Endometrial microvascular endothelial cells (primary cell): ENCODE measurements around the gene GRM8. TPM values are rescaled to one million over a fixed set of nuclear protein-coding genes. Genes with fewer than 3 reads are reported as not detected.

Experiments used
- in situ Hi-C: cut with HindIII; loops from 2 replicates; pipeline ENCODE4 v1.10.0; 2017; ENCODE audit warnings: low sequenced_read_pairs, low pct_unique_long_range_greater_than_20kb; ENCODE audit errors: inconsistent ontology term
- total RNA-seq: library from RNA; depleted of rRNA; stranded (reverse); fragments of >200 nt; gene quantifications from one replicate; pipeline ENCODE4 v1.2.3, GENCODE V29; 2015; ENCODE audit errors: inconsistent ontology term

GRM8 gene
- total RNA-seq, 1 donor from 2014 or later, result not detected

- in situ Hi-C loops, result no loop called here
Observed at GRCh38 chr7:127057918-127058317, 194.8 kb downstream of the GRM8 start.

- in situ Hi-C loops, result no loop called here
Observed at GRCh38 chr7:127056202-127056601, 196.5 kb downstream of the GRM8 start.

DNA sequence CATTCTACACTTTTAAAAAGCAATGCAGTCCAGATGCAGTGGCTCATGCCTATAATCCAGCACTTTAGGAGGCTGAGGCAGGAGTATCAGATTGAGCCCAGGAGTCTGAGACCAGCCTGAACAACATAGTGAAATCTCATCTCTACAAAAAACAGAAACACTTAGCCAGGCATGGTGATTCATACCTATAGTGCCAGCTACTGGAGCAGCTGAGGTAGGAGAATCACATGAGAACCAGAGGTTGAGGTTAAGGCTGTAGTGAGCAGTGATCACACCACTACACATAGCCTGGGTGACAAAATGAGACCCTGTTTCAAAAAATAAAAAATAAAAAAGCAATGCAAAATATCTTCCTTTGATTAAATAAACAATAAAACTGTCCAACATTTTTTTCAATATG lies 205.2 kb downstream of the GRM8 start:
- in situ Hi-C loops, result no loop called here

- in situ Hi-C loops, result no loop called here
Observed at GRCh38 chr7:127041689-127042452, 210.9 kb downstream of the GRM8 start.

DNA sequence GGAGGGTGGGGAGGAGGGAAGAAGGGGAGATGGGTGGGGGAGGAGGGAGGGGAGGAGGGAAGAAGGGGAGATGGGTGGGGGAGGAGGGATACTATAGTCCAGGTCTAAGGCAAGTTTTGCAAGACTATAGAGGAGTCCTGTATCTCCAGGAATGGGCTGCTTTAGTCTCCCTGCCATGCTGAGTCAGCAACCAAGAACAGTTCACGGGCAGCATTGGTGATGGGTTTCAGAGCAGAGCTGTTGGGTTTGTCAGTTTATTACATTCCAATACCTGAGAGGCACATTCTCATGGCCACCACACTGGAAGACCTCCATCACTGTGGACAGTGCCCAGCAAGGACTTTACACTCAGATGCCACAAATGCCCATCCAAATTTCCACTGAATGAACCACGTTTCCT lies 212.7 kb downstream of the GRM8 start:
- in situ Hi-C loops, result no loop called here

DNA sequence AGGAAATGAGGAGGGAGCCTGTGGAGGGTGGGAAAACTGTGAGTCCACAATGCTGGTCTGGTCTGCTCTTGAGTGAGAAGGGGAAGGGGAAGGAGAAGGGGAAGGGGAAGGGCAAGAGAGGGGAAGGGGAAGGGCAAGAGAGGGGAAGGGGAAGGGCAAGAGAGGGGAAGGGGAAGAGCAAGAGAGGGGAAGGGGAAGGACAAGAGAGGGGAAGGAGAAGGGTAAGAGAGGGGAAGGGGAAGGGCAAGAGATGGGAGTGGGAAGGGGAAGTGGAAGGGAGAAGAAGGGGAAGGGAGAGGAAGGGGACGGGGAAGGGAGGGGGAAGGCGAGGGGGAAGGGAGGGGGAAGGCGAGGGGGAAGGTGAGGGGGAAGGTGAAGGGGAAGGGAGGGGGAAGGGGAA lies 213.2 kb downstream of the GRM8 start:
- in situ Hi-C loops, result no loop called here

DNA sequence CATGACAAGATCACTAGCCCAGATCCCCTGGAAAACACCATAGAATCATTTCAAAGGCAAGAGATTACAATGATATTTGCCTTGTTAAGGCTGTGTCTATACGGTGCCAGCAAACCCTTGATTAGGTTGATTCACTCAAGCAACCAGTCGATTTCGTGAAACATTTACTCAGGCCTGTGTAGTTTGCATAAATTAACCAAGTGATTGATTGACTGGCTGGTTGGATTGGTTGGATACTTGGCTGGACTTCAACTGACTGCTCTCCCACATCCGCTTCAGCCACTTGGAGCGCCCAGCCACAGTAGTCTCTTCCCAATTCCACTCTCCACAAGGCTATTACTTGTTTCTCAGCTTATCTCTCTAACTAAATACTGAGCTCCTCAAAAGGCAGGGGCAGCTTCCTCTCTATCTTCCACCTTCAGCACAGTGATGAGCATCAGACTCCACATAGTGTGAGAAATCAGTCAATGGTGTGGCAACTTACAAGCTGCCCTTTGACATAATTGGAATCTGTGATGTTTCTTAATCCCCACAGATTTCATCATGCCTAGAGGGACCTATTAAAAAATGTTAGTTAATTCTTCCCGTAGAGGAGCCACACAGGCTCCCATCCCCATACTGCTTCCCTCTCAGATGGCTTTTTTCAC lies 217.4 kb downstream of the GRM8 start:
- in situ Hi-C loops, result no loop called here

DNA sequence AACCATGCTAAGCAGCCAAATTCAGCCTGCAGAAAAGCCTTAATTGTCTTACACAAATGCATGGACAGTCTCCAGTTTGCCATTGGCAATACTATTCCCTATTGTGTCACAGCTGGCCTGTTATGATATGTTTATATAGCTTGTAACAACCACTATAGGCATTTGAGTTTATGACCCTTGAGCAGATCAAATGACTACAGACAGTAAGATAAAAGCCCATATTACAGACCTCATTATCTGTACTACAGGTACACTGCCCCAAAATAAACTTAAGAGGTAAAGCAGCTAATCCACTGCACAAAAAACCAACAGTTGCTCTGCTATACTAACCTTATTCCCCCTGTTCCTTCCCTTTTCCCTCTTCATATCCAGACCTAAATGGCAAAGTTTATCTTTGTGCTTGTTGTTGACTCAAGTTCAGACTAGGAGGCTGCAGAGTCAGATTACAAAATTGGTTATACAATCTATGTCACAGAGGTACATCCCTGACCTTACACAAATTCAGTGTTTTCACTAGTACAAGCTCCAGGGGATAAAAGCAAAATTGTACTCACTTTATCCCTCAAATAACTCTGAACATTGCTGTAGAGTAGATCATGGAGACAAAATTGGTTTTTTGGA lies 218.4 kb downstream of the GRM8 start:
- in situ Hi-C loops, result no loop called here

DNA sequence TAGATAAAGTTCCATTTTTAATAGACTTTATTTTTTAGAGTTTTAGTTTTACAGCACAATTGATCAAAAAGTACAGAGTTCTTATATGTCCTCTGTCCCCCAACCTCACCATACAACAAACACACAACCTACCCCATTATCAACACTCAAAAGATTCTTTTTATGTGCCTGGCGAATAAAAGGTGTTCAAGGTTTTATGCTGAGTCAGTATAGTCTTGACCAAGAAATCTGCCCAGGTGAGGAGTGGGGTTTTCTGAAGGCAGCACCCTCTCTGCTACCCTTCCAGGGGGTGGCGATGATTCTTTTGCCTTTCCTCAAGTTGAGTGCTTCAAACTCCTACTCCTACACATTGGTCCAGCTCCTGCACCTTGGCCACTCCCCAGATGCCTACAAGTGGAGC lies 222.9 kb downstream of the GRM8 start:
- in situ Hi-C loops, result no loop called here

GRCh38 chr7:127021857-127022256 lies 230.9 kb downstream of the GRM8 start:
- in situ Hi-C loops, result no loop called here

- in situ Hi-C loops, result no loop called here
Observed at GRCh38 chr7:127021019-127021738, 231.6 kb downstream of the GRM8 start.

DNA sequence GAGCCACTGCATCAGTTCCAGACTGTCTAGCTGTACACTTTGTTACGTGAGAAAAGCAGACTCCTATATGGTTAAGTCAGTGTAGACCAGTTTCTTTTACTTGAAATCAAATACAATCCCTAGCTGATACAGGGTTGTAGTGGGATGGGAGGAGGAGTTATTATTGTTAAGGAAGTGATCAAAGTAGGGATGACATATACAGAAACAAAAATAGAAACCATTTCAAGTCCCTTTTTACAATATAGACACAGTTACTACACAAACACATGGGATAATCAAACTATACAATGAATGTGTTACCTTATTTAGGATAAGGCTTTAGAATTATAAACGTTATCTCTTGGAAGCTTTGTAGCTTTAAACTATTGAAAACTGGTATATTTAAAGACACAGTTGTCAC lies 233.9 kb downstream of the GRM8 start:
- in situ Hi-C loops, result no loop called here

- in situ Hi-C loops, result no loop called here
Observed at GRCh38 chr7:127017196-127017595, 235.5 kb downstream of the GRM8 start.

DNA sequence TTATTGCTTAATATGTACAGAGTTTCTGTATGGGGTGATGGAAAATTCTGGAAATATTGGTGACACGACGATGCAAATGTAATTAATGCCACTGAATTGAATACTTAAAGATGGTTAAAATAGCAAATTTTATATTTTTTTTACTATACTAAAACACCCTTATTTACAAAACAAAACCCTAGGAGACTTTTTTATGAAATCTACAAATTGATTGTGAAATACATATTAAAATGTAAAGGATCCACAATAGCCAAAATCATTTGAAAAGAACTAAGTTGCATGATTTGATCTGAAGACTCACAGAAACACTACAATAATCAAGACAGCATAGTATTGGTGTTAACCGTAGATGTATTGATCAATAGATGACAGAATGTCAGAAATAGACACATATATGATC lies 252.0 kb downstream of the GRM8 start:
- in situ Hi-C loops, result no loop called here

GRCh38 chr7:126996659-126997058 lies 256.1 kb downstream of the GRM8 start:
- in situ Hi-C loops, result no loop called here

DNA sequence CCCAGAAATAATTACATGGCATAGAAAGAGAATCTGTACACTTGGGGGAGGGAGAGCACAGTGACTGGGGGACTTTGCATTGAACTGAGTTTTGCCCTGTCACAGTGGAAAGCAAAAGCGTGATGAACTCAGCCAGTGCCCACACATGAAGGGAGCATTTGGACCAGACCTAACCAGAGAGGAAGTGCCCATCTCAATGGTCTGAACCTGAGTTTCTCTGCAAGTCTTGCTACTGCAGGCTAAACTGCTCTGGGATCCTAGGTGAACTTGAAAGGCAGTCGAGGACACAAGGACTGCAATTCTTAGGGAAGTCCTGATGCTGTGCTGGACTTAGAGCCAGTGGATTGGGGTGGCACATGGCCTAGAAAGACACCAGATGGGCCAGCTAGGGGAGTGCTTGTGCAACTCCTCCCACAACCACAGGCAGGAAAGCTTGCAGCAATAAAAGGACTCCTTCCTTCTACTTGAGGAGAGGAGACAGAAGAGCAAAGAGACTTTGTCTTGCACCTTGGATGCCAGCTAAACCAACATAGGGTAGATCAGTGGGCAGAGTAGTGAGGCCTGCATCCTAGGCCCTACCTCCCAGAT lies 259.0 kb downstream of the GRM8 start:
- in situ Hi-C loops, result no loop called here

DNA sequence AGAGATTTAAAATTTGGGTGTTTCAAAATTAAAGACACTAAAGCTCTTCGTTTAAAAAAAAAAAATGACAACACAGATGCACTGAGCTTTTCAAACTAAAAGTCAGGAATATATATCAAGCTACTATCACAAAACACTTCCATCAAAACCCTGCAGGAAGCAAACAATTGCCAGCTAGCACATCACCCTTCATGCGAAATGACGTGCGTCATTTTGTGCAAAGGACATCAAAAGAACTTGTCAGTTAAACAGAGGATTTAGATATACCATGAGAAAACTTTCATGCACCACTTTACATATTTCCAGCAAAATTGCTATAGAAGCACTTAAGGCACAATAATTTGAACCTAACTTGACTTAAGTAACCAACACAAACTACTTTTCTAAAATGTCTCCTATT lies 264.7 kb downstream of the GRM8 start:
- in situ Hi-C loops, result no loop called here

- in situ Hi-C loops, result no loop called here
Observed at GRCh38 chr7:126979722-126980121, 273.0 kb downstream of the GRM8 start.

DNA sequence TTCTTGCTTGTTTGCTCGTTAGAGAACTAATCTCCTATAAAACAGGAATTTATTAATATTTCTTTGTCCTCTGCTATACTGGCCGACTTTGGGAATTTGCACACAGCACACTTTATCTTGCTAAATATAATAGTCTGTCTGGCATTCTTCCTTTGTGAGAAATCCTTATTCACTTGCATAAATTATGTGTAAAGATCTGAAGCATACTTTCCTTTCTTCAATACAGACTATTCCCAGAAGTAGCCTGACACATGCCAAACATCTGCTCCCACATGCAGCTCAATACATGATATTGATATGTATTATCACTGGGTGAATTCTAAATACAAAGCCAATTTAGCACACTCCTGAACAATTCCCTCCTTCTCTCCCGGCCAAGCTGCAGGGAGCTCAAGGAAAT lies 273.9 kb downstream of the GRM8 start:
- in situ Hi-C loops, result no loop called here
